ENCODE results near the gene SLC5A2. TPM values are rescaled to one million over a fixed set of nuclear protein-coding genes. Genes with fewer than 3 reads are reported as not detected.

Gene SLC5A2
- total RNA-seq, 4 donors from 2014 or later, result 1.1 to 1.4 TPM; not detected in 2

- H3K9me3 ChIP-seq, result no peaks in the 10 kb centered on the region
- peaks cover 23% of the 10 kb centered on the region for H3K4me1 ChIP-seq
- H3K27ac ChIP-seq, result no peak overlapping the region
- TF ChIP-seq EP300 (IDR thresholded peaks at IDR 0.05), result no peak
- no peak for TF ChIP-seq CTCF (IDR thresholded peaks at IDR 0.05)
- no peak for TF ChIP-seq POLR2AphosphoS5 (IDR thresholded peaks at IDR 0.05)
- no peak for TF ChIP-seq POLR2A (IDR thresholded peaks at IDR 0.05)
- no peak for DNase-seq (ENCODE audit: low spot score in 2 of 2)
- H3K4me3 ChIP-seq, result no peak overlapping the region
- 87% methylated on average over 17 of the region's 22 CpGs for WGBS
- H3K27me3 ChIP-seq, result peaks cover 4% of the 10 kb centered on the region
- peaks cover 43% of the 10 kb centered on the region for H3K36me3 ChIP-seq
These were observed 7.0 kb downstream of the SLC5A2 start for GRCh38 chr16:31489616-31490584.

GRCh38 chr16:31491778-31492418 is 9.0 kb downstream of the SLC5A2 start:
- Histone ChIP-seq H3K36me3 (peaks cover 63% of the 10 kb centered on the region), H3K4me1 (peaks cover 23% of the 10 kb centered on the region), H3K27ac (no peak overlapping the region), H3K4me3 (no peak overlapping the region), H3K27me3 (peaks cover 4% of the 10 kb centered on the region), H3K9me3 (no peaks in the 10 kb centered on the region)
- TF ChIP-seq POLR2A (IDR thresholded peaks at IDR 0.05), result no peak
- TF ChIP-seq EP300 (IDR thresholded peaks at IDR 0.05), result no peak
- no peak for TF ChIP-seq CTCF (IDR thresholded peaks at IDR 0.05)
- no peak for TF ChIP-seq POLR2AphosphoS5 (IDR thresholded peaks at IDR 0.05)
- WGBS, result 75% methylated on average over 8 of the region's 8 CpGs
- no peak for DNase-seq (ENCODE audit: low spot score in 2 of 2)

DNA sequence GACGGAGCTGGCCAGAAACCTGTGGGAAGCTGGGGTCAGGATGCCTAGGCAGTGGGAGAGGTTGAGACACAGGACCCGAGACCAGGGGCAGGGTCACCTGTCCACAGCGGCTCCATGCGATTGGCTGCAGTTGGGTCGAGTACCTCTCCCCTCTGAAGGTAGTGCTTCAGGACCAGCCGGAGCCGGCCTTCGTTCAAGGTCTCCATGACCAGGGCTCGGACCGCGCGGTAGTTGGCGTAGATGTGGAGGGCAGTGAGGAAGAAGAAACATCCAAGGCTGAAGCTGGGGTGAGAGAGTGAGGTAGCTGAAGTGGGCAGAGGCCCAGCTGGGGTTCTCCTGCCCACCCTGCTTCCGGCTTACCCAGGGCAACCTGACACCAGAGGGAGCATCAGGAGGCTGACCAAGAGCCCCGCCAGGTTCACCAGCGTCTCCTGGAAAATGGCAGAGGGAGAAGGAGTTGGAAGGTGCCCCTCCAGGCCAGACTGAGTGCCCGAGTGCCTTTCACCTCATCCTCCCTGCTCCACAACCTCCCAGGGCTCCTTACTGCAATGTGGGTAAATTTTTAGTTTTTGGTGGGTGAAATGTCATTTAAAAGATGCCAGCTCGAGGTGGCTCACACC is 10.7 kb downstream of the SLC5A2 start:
- 97% methylated on average over 18 of the region's 18 CpGs for WGBS
- no peak for TF ChIP-seq EP300 (IDR thresholded peaks at IDR 0.05)
- H3K4me1 ChIP-seq, result peaks cover 6% of the 10 kb centered on the region
- H3K27ac ChIP-seq, result no peak overlapping the region
- no peak for DNase-seq (ENCODE audit: low spot score in 2 of 2)
- peaks cover 79% of the 10 kb centered on the region for H3K36me3 ChIP-seq
- H3K9me3 ChIP-seq, result no peaks in the 10 kb centered on the region
- peaks cover under 1% of the 10 kb centered on the region for H3K27me3 ChIP-seq
- no peak overlapping the region for H3K4me3 ChIP-seq

- Histone ChIP-seq H3K9me3 (no peaks in the 10 kb centered on the region), H3K4me3 (no peak overlapping the region), H3K4me1 (no peaks in the 10 kb centered on the region), H3K27me3 (no peaks in the 10 kb centered on the region), H3K36me3 (peaks cover 82% of the 10 kb centered on the region), H3K27ac (no peak overlapping the region)
- no peak for DNase-seq (ENCODE audit: low spot score in 2 of 2)
- 91% methylated on average over 8 of the region's 10 CpGs for WGBS
- TF ChIP-seq POLR2AphosphoS5 (IDR thresholded peaks at IDR 0.05), result no peak
- no peak for TF ChIP-seq POLR2A (IDR thresholded peaks at IDR 0.05)
- TF ChIP-seq CTCF (IDR thresholded peaks at IDR 0.05), result no peak
- TF ChIP-seq EP300 (IDR thresholded peaks at IDR 0.05), result no peak
These were observed 13.7 kb downstream of the SLC5A2 start for GRCh38 chr16:31496670-31497069.

GRCh38 chr16:31498493-31498892 is 15.6 kb downstream of the SLC5A2 start:
- WGBS, result 94% methylated on average over 8 of the region's 8 CpGs
- Histone ChIP-seq H3K9me3 (no peaks in the 10 kb centered on the region), H3K27ac (no peak overlapping the region), H3K36me3 (peaks cover 64% of the 10 kb centered on the region), H3K27me3 (no peaks in the 10 kb centered on the region), H3K4me3 (no peak overlapping the region), H3K4me1 (no peaks in the 10 kb centered on the region)
- DNase-seq (ENCODE audit: low spot score in 2 of 2), result no peak
- TF ChIP-seq EP300 (IDR thresholded peaks at IDR 0.05) (no peak), CTCF (IDR thresholded peaks at IDR 0.05) (no peak), POLR2AphosphoS5 (IDR thresholded peaks at IDR 0.05) (no peak), POLR2A (IDR thresholded peaks at IDR 0.05) (no peak)
